Measurements from ENCODE around the gene ZNF43.

ZNF43 gene

DNA sequence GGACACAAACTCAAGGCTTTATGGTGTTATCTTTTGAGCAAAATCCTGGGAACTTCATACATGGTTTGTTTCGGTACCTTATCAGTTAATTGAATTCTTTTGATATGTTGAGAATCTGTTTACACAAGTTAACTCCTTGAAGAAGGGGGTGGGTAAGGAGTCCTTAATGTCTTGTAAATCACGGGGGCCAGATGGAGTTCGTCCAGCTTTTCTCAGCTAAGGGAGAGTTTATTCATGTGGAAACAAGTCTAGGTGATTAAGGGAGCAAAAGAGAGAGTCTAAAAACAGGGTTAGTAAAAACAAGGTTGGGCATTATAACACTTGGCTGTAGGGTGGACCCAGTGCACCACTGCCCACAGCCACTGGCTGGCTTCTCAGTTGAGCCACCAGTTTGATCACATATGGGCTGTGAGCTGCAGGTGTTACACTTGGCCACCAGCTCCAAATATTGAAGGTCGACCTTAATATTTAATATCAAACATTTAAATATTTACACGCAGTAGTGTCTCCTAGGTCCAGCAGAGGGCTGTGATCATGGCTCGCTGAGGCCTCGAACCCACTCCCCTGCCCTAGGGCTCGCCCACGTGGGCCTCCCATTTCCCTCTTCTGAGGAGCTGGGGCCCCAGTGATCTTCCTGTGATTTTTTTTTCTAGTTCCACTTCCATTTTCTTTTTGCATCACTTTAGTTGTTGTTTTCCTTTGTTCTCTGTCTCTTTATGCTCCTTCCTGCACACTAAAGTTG, 21.0 kb upstream of the ZNF43 start:
- Histone ChIP-seq H3K27me3 (replicated peaks) (no peaks in the 10 kb centered on the region), H3K36me3 (replicated peaks) (no peaks in the 10 kb centered on the region), H3K4me3 (ENCODE audit: low read depth, low read length) (no peak overlapping the region), H3K27ac (no peak overlapping the region)
- in situ Hi-C loops (cut with HindIII; ENCODE audit: low pct_ligation_motif_present, low sequenced_read_pairs) = no loop called here
- no peak for DNase-seq
- TF ChIP-seq, protein P1, sequence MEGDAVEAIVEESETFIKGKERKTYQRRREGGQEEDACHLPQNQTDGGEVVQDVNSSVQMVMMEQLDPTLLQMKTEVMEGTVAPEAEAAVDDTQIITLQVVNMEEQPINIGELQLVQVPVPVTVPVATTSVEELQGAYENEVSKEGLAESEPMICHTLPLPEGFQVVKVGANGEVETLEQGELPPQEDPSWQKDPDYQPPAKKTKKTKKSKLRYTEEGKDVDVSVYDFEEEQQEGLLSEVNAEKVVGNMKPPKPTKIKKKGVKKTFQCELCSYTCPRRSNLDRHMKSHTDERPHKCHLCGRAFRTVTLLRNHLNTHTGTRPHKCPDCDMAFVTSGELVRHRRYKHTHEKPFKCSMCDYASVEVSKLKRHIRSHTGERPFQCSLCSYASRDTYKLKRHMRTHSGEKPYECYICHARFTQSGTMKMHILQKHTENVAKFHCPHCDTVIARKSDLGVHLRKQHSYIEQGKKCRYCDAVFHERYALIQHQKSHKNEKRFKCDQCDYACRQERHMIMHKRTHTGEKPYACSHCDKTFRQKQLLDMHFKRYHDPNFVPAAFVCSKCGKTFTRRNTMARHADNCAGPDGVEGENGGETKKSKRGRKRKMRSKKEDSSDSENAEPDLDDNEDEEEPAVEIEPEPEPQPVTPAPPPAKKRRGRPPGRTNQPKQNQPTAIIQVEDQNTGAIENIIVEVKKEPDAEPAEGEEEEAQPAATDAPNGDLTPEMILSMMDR (IDR thresholded peaks at IDR 0.05; ENCODE audit: low read depth, low read length, missing control alignments) = no peak

DNA sequence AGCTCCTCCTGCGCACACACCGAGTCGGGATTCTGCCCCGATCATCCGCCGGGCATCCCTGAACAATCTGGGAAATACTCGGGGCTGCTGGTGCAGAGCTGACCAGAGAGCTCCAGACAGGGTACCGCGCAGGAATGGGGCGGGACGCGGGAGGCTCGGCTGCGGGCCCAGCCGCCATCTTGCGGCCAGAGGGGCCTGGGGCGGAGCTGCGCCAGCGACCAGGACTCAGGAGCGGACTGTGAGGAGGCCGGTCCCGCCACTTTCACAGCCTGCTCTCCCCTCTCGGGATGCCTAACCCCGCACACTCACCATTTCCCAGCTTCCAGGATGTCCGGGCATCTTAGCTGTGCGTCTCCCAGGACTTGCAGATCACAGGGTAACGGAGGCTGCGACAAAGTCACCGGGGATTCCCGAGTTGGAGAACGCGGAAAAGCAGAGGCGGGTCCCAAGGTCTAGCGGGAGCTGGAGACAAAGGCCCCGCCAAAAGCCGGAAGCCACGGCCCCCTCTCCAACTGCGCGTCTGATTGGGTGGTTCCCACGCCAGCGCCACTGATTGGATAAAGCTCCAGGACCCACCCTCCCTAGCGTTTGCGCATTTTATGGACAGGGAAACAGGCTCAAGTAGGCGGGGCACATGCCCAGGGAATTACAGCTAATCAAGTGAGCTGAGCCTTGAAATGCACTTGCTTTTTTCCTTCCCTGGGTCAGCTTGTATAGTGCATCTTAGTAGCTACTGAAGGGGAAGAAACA, 15.8 kb upstream of the ZNF43 start:
- in situ Hi-C loops (cut with HindIII; ENCODE audit: low pct_ligation_motif_present, low sequenced_read_pairs) = no loop called here
- no peaks in the 10 kb centered on the region for H3K27me3 ChIP-seq (replicated peaks)
- TF ChIP-seq, protein P1 (IDR thresholded peaks at IDR 0.05; ENCODE audit: low read depth, low read length, missing control alignments) = no peak
- peak overlapping the region; percentile 95 for H3K4me3 ChIP-seq (ENCODE audit: low read depth, low read length)
- H3K27ac ChIP-seq = peak overlapping the region; percentile 56
- peak; percentile 96 for DNase-seq
- no peaks in the 10 kb centered on the region for H3K36me3 ChIP-seq (replicated peaks)

DNA sequence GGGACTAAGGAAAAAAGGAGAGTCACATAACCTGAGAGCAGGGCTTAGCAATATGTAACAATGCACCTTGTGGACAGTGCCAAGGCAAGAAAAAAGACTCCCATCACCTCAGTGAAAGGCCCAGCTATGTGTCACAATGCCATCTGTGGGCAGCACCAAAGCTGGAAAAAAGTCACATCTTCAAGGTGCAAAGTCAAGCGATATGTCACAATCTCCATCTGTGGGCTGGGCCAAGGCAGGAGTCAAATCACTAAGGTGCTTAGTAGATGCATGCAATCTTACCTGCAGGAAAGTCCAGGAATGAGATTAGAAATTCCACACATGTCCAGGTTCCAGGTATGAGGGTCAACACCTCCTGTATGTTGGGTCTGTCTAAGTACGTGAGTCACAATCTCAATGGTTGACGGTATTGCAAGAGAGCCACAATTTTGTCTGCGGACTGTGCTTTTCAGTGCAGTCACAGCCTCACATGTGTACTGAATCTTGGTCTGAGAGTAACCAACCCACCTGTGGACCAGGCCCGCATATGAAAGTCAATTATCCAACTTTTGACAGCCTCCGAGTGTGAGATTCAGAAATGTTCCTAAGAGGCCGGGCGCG, 14.8 kb upstream of the ZNF43 start:
- peak overlapping the region; percentile 95 for H3K4me3 ChIP-seq (ENCODE audit: low read depth, low read length)
- H3K36me3 ChIP-seq (replicated peaks) = no peaks in the 10 kb centered on the region
- TF ChIP-seq, protein P1 (IDR thresholded peaks at IDR 0.05; ENCODE audit: low read depth, low read length, missing control alignments) = no peak

DNA sequence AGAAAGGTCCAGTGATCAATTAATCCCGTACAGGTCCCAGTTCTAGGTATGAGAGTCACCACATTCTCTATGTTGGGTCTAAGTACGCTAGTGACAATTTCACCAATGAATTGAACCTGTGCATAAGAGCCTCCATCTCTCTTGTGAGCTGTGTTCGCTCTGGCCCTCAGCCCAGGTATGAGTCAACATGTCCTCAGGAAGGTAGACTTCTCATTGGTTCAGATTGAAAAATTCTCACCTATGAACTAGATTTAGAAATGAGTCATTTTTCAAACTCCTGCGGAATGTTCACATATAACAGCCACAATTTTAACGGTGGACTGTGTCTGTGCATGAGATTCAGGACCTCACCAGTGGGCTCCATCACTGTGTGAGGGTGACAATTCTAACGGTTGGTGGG, 12.7 kb upstream of the ZNF43 start:
- DNase-seq = peak; percentile 36
- TF ChIP-seq, protein P1 (IDR thresholded peaks at IDR 0.05; ENCODE audit: low read depth, low read length, missing control alignments) = no peak
- H3K27me3 ChIP-seq (replicated peaks) = no peaks in the 10 kb centered on the region
- H3K4me3 ChIP-seq (ENCODE audit: low read depth, low read length) = no peak overlapping the region
- peaks cover 8% of the 10 kb centered on the region for H3K36me3 ChIP-seq (replicated peaks)
- in situ Hi-C loops (cut with HindIII; ENCODE audit: low pct_ligation_motif_present, low sequenced_read_pairs) = no loop called here
- H3K27ac ChIP-seq = no peak overlapping the region

More for the DNA sequence above, 14.8 kb upstream of the ZNF43 start:
- Histone ChIP-seq H3K27ac (no peak overlapping the region), H3K27me3 (replicated peaks) (no peaks in the 10 kb centered on the region)
- DNase-seq = no peak
- in situ Hi-C loops (cut with HindIII; ENCODE audit: low pct_ligation_motif_present, low sequenced_read_pairs) = no loop called here

DNA sequence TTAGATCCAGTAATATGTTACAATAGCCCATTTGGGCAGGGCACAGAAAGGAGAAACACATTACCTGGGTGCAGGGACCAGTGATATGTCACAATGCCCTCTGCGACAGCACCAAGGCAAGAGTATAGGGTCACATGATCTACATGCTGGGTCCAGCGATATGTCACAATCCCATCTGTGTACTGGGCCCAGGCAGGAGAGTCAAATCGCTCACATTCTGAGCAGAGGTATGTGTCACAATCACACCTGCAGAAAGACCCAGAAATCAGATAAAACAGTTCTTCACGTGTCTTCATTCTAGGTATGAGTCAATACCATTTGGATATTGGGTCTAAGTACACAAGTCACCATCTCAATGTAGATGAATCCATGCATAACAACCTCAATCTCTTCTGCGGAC, 7.1 kb upstream of the ZNF43 start:
- in situ Hi-C loops (cut with HindIII; ENCODE audit: low pct_ligation_motif_present, low sequenced_read_pairs) = no loop called here
- DNase-seq = no peak
- Histone ChIP-seq H3K27me3 (replicated peaks) (no peaks in the 10 kb centered on the region), H3K36me3 (replicated peaks) (peaks cover 27% of the 10 kb centered on the region), H3K4me3 (ENCODE audit: low read depth, low read length) (no peak overlapping the region), H3K27ac (no peak overlapping the region)
- TF ChIP-seq, protein P1 (IDR thresholded peaks at IDR 0.05; ENCODE audit: low read depth, low read length, missing control alignments) = no peak
